GM21515 (cell line): ENCODE results near the gene FHDC1.

Experiments used
- ATAC-seq: cut with Tn5 transposase; IDR thresholded peaks from one replicate; pipeline ENCODE4 v1.9.1; 2021; ENCODE audit not compliant: unreplicated experiment

FHDC1 gene

DNA sequence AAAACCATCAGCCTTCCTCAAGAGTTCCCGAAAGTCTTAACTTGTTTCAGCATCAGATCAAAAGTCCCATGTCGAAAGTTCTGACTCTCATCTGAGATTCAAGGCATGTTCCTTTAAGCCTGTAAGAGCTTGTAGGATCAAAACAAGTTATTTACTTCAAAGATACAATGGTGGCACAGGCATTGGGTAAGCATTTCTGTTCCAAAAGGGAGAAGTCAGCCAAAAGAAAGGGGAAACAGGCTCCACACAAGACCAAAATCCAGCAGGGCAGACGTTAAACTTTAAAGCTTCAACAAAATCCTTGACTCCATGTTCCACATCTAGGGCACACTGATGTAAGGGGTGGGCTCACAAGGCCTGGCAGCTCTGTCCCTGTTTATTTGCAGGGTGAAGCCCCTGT, 91.7 kb downstream of the FHDC1 start:
- no peak for ATAC-seq

DNA sequence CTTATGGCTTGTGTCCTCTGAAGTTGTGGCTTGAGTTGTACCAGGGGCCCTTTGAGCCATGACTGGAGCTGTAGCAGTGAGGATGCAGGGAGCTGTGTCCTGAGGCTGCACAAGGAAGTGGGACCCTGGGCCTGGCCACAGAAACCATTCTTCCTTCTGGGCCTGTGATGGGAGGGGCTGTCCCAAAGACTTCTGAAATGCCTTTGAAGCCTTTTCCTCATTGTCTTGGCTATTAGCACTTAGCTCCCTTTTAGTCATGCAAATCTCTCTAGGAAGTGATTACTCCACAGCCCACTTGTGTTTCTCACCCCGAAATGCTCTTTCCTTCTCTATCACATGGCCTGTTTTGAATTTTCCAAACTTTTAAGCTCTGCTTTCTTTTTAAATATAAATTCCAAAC, 92.4 kb downstream of the FHDC1 start:
- no peak for ATAC-seq
